ENCODE measurements around the gene TIMP3.
A peak's percentile ranks its signal among the peaks of the same experiment; 100 is the strongest.

The TIMP3 gene

GRCh38 chr22:32817137-32817730 lies 15.7 kb downstream of the TIMP3 start:
- DNase-seq (ENCODE audit: low read depth), result no peak
- no peak for TF ChIP-seq CTCF (conservative IDR thresholded peaks at IDR 0.05; ENCODE audit: low read length)
- no peak overlapping the region for H3K4me3 ChIP-seq (ENCODE audit: low read length)

- no peak for TF ChIP-seq CTCF (conservative IDR thresholded peaks at IDR 0.05; ENCODE audit: low read length)
- no peak overlapping the region for H3K4me3 ChIP-seq (ENCODE audit: low read length)
- no peak for DNase-seq (ENCODE audit: low read depth)
Measured at GRCh38 chr22:32818446-32819115, 17.1 kb downstream of the TIMP3 start.

- TF ChIP-seq CTCF (conservative IDR thresholded peaks at IDR 0.05; ENCODE audit: low read length), result no peak
- DNase-seq (ENCODE audit: low read depth), result no peak
- H3K4me3 ChIP-seq (ENCODE audit: low read length), result no peak overlapping the region
Measured at GRCh38 chr22:32819120-32819519, 17.6 kb downstream of the TIMP3 start.

GRCh38 chr22:32820131-32821119 lies 18.9 kb downstream of the TIMP3 start:
- no peak for TF ChIP-seq CTCF (conservative IDR thresholded peaks at IDR 0.05; ENCODE audit: low read length)
- DNase-seq (ENCODE audit: low read depth), result no peak
- no peak overlapping the region for H3K4me3 ChIP-seq (ENCODE audit: low read length)

- no peak for TF ChIP-seq CTCF (conservative IDR thresholded peaks at IDR 0.05; ENCODE audit: low read length)
- DNase-seq (ENCODE audit: low read depth), result no peak
Measured at GRCh38 chr22:32822179-32822877, 20.8 kb downstream of the TIMP3 start.

GRCh38 chr22:32823024-32823730 lies 21.7 kb downstream of the TIMP3 start:
- H3K4me3 ChIP-seq (ENCODE audit: low read length), result no peak overlapping the region
- TF ChIP-seq CTCF (conservative IDR thresholded peaks at IDR 0.05; ENCODE audit: low read length), result peak; percentile 48
- no peak for DNase-seq (ENCODE audit: low read depth)

More at GRCh38 chr22:32822179-32822877, 20.8 kb downstream of the TIMP3 start:
- H3K4me3 ChIP-seq (ENCODE audit: low read length), result no peak overlapping the region
